ENCODE measurements around the gene VARS2. TPM values are rescaled to one million over a fixed set of nuclear protein-coding genes. Genes with fewer than 3 reads are reported as not detected.

Gene VARS2
- total RNA-seq, 1 donor from 2014 or later = 18.9 TPM

DNA sequence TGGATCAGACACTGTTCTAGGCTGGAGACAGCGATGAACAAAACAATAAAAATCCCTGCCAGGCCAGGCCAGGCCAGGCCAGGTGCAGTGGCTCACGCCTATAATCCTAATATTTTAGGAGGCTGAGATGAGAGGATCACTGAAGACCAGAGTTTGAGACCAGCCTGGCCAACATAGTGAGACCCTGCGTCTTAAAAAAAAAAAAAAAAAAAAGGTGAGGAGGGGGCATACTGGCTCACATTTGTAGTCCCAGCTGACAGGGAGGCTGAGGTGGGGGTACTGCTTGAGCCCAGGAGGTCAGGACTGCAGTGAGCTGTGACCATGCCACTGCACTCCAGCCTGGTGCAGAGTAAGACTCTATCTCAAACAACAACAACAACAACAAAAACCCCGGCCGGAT is 31.2 kb downstream of the VARS2 start:
- no peak for DNase-seq (ENCODE audit: extremely low spot score in 2 of 2)
- TF ChIP-seq POLR2AphosphoS5 (IDR thresholded peaks at IDR 0.05; ENCODE audit: insufficient read depth in 1 of 2, low read depth in 1 of 2) = no peak
- TF ChIP-seq, protein P1, sequence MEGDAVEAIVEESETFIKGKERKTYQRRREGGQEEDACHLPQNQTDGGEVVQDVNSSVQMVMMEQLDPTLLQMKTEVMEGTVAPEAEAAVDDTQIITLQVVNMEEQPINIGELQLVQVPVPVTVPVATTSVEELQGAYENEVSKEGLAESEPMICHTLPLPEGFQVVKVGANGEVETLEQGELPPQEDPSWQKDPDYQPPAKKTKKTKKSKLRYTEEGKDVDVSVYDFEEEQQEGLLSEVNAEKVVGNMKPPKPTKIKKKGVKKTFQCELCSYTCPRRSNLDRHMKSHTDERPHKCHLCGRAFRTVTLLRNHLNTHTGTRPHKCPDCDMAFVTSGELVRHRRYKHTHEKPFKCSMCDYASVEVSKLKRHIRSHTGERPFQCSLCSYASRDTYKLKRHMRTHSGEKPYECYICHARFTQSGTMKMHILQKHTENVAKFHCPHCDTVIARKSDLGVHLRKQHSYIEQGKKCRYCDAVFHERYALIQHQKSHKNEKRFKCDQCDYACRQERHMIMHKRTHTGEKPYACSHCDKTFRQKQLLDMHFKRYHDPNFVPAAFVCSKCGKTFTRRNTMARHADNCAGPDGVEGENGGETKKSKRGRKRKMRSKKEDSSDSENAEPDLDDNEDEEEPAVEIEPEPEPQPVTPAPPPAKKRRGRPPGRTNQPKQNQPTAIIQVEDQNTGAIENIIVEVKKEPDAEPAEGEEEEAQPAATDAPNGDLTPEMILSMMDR (IDR thresholded peaks at IDR 0.05) = no peak
- no peak for TF ChIP-seq POLR2A (IDR thresholded peaks at IDR 0.05)
- Histone ChIP-seq H3K9me3 (no peaks in the 10 kb centered on the region), H3K27me3 (no peaks in the 10 kb centered on the region), H3K27ac (no peak overlapping the region), H3K36me3 (no peaks in the 10 kb centered on the region), H3K4me1 (no peaks in the 10 kb centered on the region), H3K4me3 (no peak overlapping the region)
- intact Hi-C loops (cut with DNase I) = no loop called here

DNA sequence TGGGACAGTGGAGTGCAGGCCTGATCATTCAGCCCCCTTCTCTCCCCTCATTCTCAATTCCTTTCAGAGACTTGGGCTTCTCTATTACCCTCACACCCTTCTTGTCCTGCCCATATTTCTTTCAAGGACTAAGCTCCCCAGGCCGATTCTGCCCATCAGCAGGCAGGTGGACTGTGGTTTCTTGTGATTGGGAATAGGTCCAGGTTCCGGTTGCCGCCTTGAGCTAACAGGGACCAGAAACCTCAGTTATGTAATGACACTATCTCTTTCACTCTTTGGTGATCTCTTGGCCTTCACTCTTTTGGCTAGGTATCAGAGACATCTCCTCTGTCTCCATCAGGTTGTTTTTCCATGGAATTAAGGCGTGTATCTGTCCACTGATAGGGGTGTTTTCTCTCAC is 33.2 kb downstream of the VARS2 start:
- TF ChIP-seq POLR2AphosphoS5 (IDR thresholded peaks at IDR 0.05; ENCODE audit: insufficient read depth in 1 of 2, low read depth in 1 of 2) (no peak), POLR2A (IDR thresholded peaks at IDR 0.05) (no peak)
- TF ChIP-seq, protein P1 (IDR thresholded peaks at IDR 0.05) = no peak
- no peaks in the 10 kb centered on the region for H3K27me3 ChIP-seq
- no peak overlapping the region for H3K27ac ChIP-seq
- intact Hi-C loops (cut with DNase I) = no loop called here
- no peaks in the 10 kb centered on the region for H3K36me3 ChIP-seq
- no peak overlapping the region for H3K4me3 ChIP-seq
- H3K9me3 ChIP-seq = no peaks in the 10 kb centered on the region
- no peak for DNase-seq (ENCODE audit: extremely low spot score in 2 of 2)
- no peaks in the 10 kb centered on the region for H3K4me1 ChIP-seq

DNA sequence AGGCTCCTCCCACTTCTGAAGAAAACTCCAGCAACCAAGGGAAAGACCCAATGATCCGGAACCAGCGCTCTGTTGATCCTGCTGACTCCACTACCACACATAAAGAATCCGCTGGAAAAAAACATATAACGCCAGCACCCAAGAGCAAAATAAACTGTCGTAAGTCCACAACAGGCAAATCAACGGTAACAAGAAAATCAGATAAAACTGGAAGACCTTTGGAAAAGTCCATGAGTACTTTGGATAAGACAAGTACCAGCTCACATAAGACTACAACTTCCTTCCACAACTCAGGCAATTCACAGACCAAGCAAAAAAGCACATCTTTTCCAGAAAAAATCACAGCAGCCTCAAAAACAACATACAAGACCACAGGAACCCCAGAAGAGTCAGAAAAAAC is 34.8 kb downstream of the VARS2 start:
- H3K27me3 ChIP-seq = no peaks in the 10 kb centered on the region
- intact Hi-C loops (cut with DNase I) = no loop called here
- no peak overlapping the region for H3K27ac ChIP-seq

DNA sequence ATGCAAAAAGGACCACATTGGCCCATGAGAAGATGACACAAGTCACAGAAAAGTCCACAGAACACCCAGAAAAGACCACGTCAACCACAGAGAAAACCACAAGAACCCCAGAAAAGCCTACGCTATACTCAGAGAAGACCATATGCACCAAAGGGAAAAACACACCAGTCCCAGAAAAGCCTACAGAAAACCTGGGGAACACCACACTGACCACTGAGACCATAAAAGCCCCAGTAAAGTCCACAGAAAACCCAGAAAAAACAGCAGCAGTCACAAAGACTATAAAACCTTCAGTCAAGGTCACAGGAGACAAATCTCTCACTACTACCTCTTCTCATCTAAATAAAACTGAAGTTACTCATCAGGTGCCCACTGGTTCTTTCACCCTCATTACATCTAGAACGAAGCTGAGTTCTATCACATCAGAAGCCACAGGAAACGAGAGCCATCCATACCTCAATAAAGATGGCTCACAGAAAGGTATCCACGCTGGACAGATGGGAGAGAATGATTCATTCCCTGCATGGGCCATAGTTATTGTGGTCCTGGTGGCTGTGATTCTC is 38.0 kb downstream of the VARS2 start:
- TF ChIP-seq POLR2A (IDR thresholded peaks at IDR 0.05) (no peak), POLR2AphosphoS5 (IDR thresholded peaks at IDR 0.05; ENCODE audit: insufficient read depth in 1 of 2, low read depth in 1 of 2) (no peak)
- TF ChIP-seq, protein P1 (IDR thresholded peaks at IDR 0.05) = no peak
- Histone ChIP-seq H3K27me3 (no peaks in the 10 kb centered on the region), H3K4me3 (no peak overlapping the region), H3K27ac (no peak overlapping the region), H3K4me1 (peaks cover 19% of the 10 kb centered on the region), H3K9me3 (no peaks in the 10 kb centered on the region), H3K36me3 (no peaks in the 10 kb centered on the region)
- DNase-seq (ENCODE audit: extremely low spot score in 2 of 2) = no peak
- intact Hi-C loops (cut with DNase I) = no loop called here

More for the DNA sequence above, 34.8 kb downstream of the VARS2 start:
- no peak for DNase-seq (ENCODE audit: extremely low spot score in 2 of 2)
- TF ChIP-seq POLR2A (IDR thresholded peaks at IDR 0.05) (no peak), POLR2AphosphoS5 (IDR thresholded peaks at IDR 0.05; ENCODE audit: insufficient read depth in 1 of 2, low read depth in 1 of 2) (no peak)
- TF ChIP-seq, protein P1 (IDR thresholded peaks at IDR 0.05) = no peak
- no peak overlapping the region for H3K4me3 ChIP-seq
- H3K36me3 ChIP-seq = no peaks in the 10 kb centered on the region
- no peaks in the 10 kb centered on the region for H3K9me3 ChIP-seq
- H3K4me1 ChIP-seq = no peaks in the 10 kb centered on the region

DNA sequence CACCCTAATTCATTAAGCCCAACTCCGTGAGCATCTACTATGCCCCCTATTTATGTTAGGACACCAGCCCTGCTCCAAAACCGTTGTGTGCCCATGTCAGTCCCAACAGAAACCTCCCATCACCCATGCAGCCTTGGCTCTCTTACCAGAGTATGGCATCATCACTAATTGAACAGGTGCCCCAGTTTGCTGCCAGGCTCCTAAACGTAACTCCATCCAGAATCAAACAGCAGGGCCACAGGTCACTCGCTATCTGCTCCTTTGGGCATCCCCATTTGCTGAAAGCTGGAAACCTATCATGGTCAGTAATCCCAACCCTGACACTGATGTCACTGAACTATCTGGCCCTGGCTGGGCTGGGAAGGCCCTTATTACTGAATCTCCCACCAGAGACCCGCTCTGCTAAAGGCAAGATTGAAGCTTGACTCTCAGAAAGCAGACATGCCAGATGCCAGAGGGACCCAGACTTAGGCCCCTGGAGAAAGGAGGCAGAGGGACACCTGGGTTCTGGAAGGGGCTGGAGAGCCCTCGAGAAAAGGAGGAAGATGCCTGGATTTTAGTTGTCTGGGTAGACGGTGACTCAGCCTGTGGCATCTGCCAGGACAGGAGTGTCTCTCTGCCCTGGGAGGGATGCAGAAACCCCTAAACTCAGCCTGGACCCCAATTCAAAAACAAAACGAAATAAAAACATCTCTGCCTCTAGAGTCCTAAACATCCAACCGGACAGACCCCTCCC is 40.8 kb downstream of the VARS2 start:
- H3K27me3 ChIP-seq = no peaks in the 10 kb centered on the region
- no peak overlapping the region for H3K27ac ChIP-seq
- TF ChIP-seq POLR2AphosphoS5 (IDR thresholded peaks at IDR 0.05; ENCODE audit: insufficient read depth in 1 of 2, low read depth in 1 of 2) (no peak), POLR2A (IDR thresholded peaks at IDR 0.05) (no peak)
- TF ChIP-seq, protein P1 (IDR thresholded peaks at IDR 0.05) = no peak
- H3K4me3 ChIP-seq = peak overlapping the region; percentile 49 to 50
- peaks cover 19% of the 10 kb centered on the region for H3K4me1 ChIP-seq
- no peaks in the 10 kb centered on the region for H3K36me3 ChIP-seq
- no peaks in the 10 kb centered on the region for H3K9me3 ChIP-seq
- intact Hi-C loops (cut with DNase I) = no loop called here
- DNase-seq (ENCODE audit: extremely low spot score in 2 of 2) = no peak
